Upper lobe of left lung (tissue), 6 donors: ENCODE results near the gene DCP1A. TPM values are rescaled to one million over a fixed set of nuclear protein-coding genes. Genes with fewer than 3 reads are reported as not detected.
A peak's percentile ranks its signal among the peaks of the same experiment; 100 is the strongest.

Experiments used
- ATAC-seq, 2 donors: fragments of 200-7000 bp; cut with Tn5 transposase; one replicate each; pipeline ENCODE4 v1.9.1; 2022; ENCODE audit warnings: mild to moderate bottlenecking in 2 of 2, moderate library complexity in 2 of 2; ENCODE audit not compliant: low FRiP score in 2 of 2
- DNase-seq, 2 donors: peaks; one replicate each; pipeline ENCODE4 v3.0.0-alpha.2; 2019 to 2020
- H3K27ac ChIP-seq, 4 donors: fragments of 200-600 bp; sonication (generic); one replicate each; pipeline ENCODE4 v1.5.1; 2016 to 2019
- H3K27me3 ChIP-seq, 4 donors: fragments of 200-600 bp; sonication (generic); one replicate each; pipeline ENCODE4 v1.5.1; 2017 to 2019
- H3K36me3 ChIP-seq, 4 donors: fragments of 200-600 bp; sonication (generic); one replicate each; pipeline ENCODE4 v1.5.1; 2016 to 2019
- H3K4me1 ChIP-seq, 4 donors: fragments of 200-600 bp; sonication (generic); one replicate each; pipeline ENCODE4 v1.5.1; 2018 to 2019
- H3K4me3 ChIP-seq, 4 donors: fragments of 200-600 bp; sonication (generic); one replicate each; pipeline ENCODE4 v1.5.1; 2017 to 2019; ENCODE audit warnings: mild to moderate bottlenecking in 2 of 4, moderate library complexity in 1 of 4
- H3K9me3 ChIP-seq, 4 donors: fragments of 200-600 bp; sonication (generic); one replicate each; pipeline ENCODE4 v1.5.1; 2018 to 2019
- EP300 ChIP-seq, 4 donors: sonication (generic); formaldehyde crosslinking; IDR thresholded peaks; one replicate each; pipeline ENCODE4 v1.5.1; 2017; ENCODE audit warnings: antibody characterized with exemption in 4 of 4, control low read depth in 2 of 4
- POLR2A ChIP-seq, 4 donors: fragments of 450-650 bp; IDR thresholded peaks; one replicate each; pipeline ENCODE4 v1.5.1; 2016 to 2017; ENCODE audit warnings: antibody characterized with exemption in 4 of 4, mild to moderate bottlenecking in 2 of 4
- POLR2AphosphoS5 ChIP-seq, 2 donors: sonication (generic); formaldehyde crosslinking; IDR thresholded peaks; one replicate each; pipeline ENCODE4 v1.5.1; 2017; ENCODE audit warnings: antibody characterized with exemption in 2 of 2
- WGBS, 2 donors: methylation state at CpG; one replicate each; pipeline ENCODE4 v1.1.5; 2017 to 2018; 5-methylcytosine and 5-hydroxymethylcytosine counted together
- total RNA-seq, 6 donors: library from RNA; depleted of rRNA in 4 of 6; stranded (reverse); fragments of >200 nt in 4 of 6; gene quantifications; one replicate each; pipeline versions ENCODE4 v1.1.0 to v1.2.1, GENCODE V29; 2016 to 2021
- TF ChIP-seq, protein P1 (sequence below), 6 experiments: fragments of 450-650 bp in 4 of 6; fragments of 200-600 bp in 2 of 6; sonication (generic) in 2 of 6; IDR thresholded peaks; one replicate each; pipeline ENCODE4 v1.5.1; 2016 to 2019; ENCODE audit warnings: antibody characterized with exemption in 6 of 6
- donor health status: DM: no; HTN: no; CAD: no; lungs with moderate emphysema.
- donor health status: DM: no; HTN: yes; CAD: no; lungs with severe emphysema.

The DCP1A gene
- total RNA-seq, 6 donors from 2014 or later = 12.2 to 21.1 (median 18.7) TPM

DNA sequence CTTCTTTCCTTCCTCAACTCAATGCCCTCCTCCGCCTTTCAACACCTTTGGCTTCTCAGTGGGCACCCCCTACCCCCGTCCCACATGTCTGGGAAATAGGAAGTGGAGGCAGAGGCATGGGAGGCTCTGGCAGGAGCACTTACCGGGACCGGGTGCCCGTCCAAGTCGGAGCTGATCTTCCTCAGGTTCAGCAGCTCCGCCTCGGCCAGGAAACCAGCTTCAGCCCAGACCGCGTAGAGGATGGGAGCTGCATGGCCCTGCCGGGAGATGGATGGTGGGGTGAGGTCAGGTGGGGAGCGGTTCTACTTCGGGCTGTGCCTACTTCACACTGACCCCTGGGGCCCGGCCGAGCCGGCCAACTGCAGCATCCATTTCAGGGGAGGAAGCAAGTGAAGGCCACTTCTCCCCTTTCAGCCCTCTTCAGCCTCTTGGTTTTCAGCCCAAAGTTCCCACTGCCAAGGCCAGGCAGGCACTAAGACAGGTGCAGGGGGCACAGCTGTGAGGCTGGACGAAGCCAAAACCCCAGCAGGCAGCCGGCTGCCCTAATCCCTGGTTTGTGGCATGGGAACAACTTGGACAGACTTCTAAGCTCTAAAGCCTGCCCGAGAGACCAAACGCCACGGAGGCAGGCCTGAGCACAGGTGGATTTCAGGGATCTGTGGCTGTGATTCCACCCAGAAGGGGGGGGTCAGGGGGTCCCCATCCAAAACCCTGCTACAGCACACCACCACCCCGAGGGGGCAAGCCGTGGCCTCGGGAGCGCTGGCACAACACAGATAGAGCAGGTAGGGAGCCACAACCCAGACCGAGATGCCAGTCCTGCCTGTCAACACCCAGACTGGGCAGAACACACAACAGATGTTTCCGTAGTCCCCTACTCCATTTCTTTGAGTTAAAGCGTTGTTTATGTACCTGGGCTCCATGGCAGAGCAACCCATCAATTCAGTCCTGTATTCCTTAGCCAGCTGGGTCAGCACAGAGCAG is 106.1 kb downstream of the DCP1A start:
- peaks cover 32 to 87% (median 82%) of the 10 kb centered on the region in 4 donors for H3K4me1 ChIP-seq

DNA sequence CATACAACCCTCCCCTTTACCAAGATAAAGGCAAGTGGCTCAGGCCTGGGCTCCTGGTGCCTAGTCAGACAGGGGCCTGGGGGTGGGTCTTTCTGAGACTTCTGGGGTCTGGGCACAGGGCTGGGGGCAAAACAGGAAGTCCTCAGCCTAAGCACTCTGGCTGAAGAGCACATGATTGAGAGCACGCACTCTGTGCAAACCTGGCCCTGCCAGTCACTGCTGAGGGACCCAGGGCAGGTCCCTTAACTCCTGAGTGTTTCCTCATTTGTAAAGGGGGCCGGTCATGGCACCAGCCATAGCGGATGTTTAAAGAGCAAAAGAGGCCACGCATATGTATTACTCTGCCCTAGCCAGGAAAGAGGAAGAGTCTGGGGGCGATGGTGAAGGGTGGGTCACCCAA is 107.5 kb downstream of the DCP1A start:
- no peak for ATAC-seq
- H3K4me1 ChIP-seq = peaks cover 37 to 93% (median 83%) of the 10 kb centered on the region in 4 donors
- H3K36me3 ChIP-seq = peaks cover 5 to 64% (median 55%) of the 10 kb centered on the region in 4 donors
- no peak overlapping the region for H3K4me3 ChIP-seq
- H3K27me3 ChIP-seq = no peaks in the 10 kb centered on the region
- DNase-seq = peak in 1 of 2 donors; percentile 78
- 60 to 80% methylated on average over 4 to 5 of the region's 5 CpGs for WGBS, 2 donors
- peak overlapping the region; percentile 40 to 86 (median 73) for H3K27ac ChIP-seq
- no peaks in the 10 kb centered on the region for H3K9me3 ChIP-seq
- TF ChIP-seq POLR2AphosphoS5 (IDR thresholded peaks at IDR 0.05) = no peak
- TF ChIP-seq, protein P1, sequence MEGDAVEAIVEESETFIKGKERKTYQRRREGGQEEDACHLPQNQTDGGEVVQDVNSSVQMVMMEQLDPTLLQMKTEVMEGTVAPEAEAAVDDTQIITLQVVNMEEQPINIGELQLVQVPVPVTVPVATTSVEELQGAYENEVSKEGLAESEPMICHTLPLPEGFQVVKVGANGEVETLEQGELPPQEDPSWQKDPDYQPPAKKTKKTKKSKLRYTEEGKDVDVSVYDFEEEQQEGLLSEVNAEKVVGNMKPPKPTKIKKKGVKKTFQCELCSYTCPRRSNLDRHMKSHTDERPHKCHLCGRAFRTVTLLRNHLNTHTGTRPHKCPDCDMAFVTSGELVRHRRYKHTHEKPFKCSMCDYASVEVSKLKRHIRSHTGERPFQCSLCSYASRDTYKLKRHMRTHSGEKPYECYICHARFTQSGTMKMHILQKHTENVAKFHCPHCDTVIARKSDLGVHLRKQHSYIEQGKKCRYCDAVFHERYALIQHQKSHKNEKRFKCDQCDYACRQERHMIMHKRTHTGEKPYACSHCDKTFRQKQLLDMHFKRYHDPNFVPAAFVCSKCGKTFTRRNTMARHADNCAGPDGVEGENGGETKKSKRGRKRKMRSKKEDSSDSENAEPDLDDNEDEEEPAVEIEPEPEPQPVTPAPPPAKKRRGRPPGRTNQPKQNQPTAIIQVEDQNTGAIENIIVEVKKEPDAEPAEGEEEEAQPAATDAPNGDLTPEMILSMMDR (IDR thresholded peaks at IDR 0.05) = no peak

More for the DNA sequence above, 106.1 kb downstream of the DCP1A start:
- no peaks in the 10 kb centered on the region for H3K27me3 ChIP-seq
- peak overlapping the region; percentile 62 to 86 (median 72) for H3K27ac ChIP-seq
- H3K4me3 ChIP-seq = no peak overlapping the region
- 81 to 90% methylated on average over 21 to 28 of the region's 28 CpGs for WGBS, 2 donors
- no peak for ATAC-seq
- no peak for TF ChIP-seq POLR2A (IDR thresholded peaks at IDR 0.05)
- TF ChIP-seq EP300 (IDR thresholded peaks at IDR 0.05) = no peak
- TF ChIP-seq, protein P1 (IDR thresholded peaks at IDR 0.05) = no peak
- no peak for TF ChIP-seq POLR2AphosphoS5 (IDR thresholded peaks at IDR 0.05)
- H3K9me3 ChIP-seq = no peaks in the 10 kb centered on the region
- DNase-seq = peak in 1 of 2 donors; percentile 74
- peaks cover 3 to 51% (median 42%) of the 10 kb centered on the region in 4 donors for H3K36me3 ChIP-seq

DNA sequence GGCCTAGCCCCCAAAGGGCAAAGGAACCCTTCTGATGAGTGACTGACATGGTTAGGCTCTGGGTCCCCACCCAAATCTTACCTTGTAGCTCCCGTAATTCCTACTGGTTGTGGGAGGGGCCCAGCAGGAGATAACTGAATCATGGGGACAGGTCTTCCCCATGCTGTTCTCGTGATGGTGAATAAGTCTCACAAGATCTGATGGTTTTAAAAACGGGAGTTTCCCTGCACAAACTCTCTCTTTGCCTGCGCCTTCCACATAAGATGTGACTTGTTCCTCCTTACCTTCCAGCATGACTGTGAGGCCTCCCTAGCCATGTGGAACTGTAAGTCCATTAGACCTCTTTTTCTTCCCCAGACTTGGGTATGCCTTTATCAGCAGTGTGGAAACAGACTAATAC is 108.5 kb downstream of the DCP1A start:
- 86 to 91% methylated on average over 3 to 4 of the region's 4 CpGs for WGBS, 2 donors
- no peak for TF ChIP-seq POLR2AphosphoS5 (IDR thresholded peaks at IDR 0.05)
- no peak for TF ChIP-seq EP300 (IDR thresholded peaks at IDR 0.05)
- TF ChIP-seq, protein P1 (IDR thresholded peaks at IDR 0.05) = no peak
- TF ChIP-seq POLR2A (IDR thresholded peaks at IDR 0.05) = no peak
- DNase-seq (no peak), ATAC-seq (no peak)
- Histone ChIP-seq H3K4me3 (no peak overlapping the region), H3K36me3 (peaks cover 12 to 73% (median 64%) of the 10 kb centered on the region in 4 donors), H3K4me1 (peaks cover 27 to 84% (median 74%) of the 10 kb centered on the region in 4 donors), H3K27ac (peak overlapping the region; percentile 40 to 86 (median 73)), H3K9me3 (no peaks in the 10 kb centered on the region), H3K27me3 (no peaks in the 10 kb centered on the region)

DNA sequence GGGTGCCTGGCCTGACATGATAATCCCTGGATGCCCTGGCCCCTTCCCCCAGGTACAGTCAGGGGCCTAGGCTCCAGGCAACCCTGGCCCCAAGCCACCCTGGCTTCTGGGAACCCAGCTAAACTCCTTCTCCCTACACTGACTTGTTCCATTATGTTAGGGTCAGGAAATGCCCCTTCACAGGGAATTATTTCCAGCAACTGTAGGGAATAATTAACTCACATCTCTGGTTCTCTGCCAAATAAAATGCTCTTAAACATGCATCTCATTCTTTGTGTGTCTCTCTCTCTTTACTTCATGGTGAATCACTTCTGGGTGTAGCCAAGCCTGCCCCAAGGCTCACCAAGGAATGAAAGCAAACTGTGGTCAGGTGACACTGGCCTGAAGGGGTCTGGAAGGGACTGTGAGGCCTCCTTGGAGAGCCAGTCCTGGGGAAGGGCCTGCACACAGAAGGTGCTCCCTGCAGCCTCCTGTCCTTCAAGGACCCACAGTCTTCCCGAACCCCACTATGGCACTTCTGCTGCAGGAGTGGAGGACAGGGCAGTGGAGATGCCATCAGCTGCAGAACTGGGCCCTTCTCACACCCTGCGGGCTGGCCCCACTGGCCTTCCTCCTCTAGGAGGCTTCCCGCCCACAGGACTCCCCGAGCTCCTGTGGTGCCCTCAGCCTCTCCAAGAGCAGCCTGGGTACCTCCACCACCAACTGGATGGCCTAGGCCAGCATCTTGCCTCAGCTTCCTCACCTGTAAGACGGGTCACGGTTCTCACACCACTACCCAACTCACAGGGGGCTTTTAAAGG is 109.1 kb downstream of the DCP1A start:
- DNase-seq (peak in 1 of 2 donors; percentile 79), ATAC-seq (peak; percentile 53 to 79)
- WGBS, 2 donors = 85 to 91% methylated on average over 5 to 6 of the region's 6 CpGs
- no peak for TF ChIP-seq POLR2A (IDR thresholded peaks at IDR 0.05)
- TF ChIP-seq, protein P1 (IDR thresholded peaks at IDR 0.05) = no peak
- TF ChIP-seq POLR2AphosphoS5 (IDR thresholded peaks at IDR 0.05) = peak; percentile 27 to 57
- TF ChIP-seq EP300 (IDR thresholded peaks at IDR 0.05) = peak in 1 of 4 donors; percentile 88
- Histone ChIP-seq H3K27me3 (no peaks in the 10 kb centered on the region), H3K36me3 (peaks cover 12 to 80% (median 69%) of the 10 kb centered on the region in 4 donors), H3K27ac (peak overlapping the region; percentile 54 to 86 (median 73)), H3K9me3 (no peaks in the 10 kb centered on the region), H3K4me1 (peaks cover 21 to 77% (median 68%) of the 10 kb centered on the region in 4 donors), H3K4me3 (no peak overlapping the region)
